Left forelimb (tissue), 1 donor: ENCODE measurements around the gene F11R.
"Not testable (repeated sequence)": the region's sequence is repeated elsewhere in the genome, so short reads cannot be mapped to it uniquely, and the experiment has no call there.

Experiments used
- DNase-seq: peaks from one replicate; pipeline ENCODE4 v3.0.0-alpha.2; 2018; ENCODE audit warnings: low spot score

F11R gene

GRCh38 chr1:160971618-160972056 is 49.3 kb downstream of the F11R start:
- no peak for DNase-seq

- DNase-seq = no peak
Measured at GRCh38 chr1:160963521-160963920, 57.4 kb downstream of the F11R start.

- DNase-seq = no peak
Measured at GRCh38 chr1:160961419-160961818, 59.5 kb downstream of the F11R start.

- no peak for DNase-seq
Measured at GRCh38 chr1:160956966-160957365, 64.0 kb downstream of the F11R start.

- DNase-seq = no peak
Measured at GRCh38 chr1:160954158-160955104, 66.5 kb downstream of the F11R start, which contains the start of gene ITLN2. Gene ITLN2 (minus strand): TSS chr1:160954809. CDS start chr1:160954741, 68 bp downstream.

- DNase-seq = no peak
Measured at GRCh38 chr1:160953030-160953429, 67.9 kb downstream of the F11R start.

GRCh38 chr1:160952129-160952510 is 68.8 kb downstream of the F11R start:
- DNase-seq = no peak

- no peak for DNase-seq
Measured at GRCh38 chr1:160951443-160952128, 69.4 kb downstream of the F11R start.

- DNase-seq = no peak
Measured at GRCh38 chr1:160950657-160951056, 70.3 kb downstream of the F11R start.

GRCh38 chr1:160949881-160950280 is 71.1 kb downstream of the F11R start:
- DNase-seq = no peak

GRCh38 chr1:160949216-160949880 is 71.6 kb downstream of the F11R start:
- not testable (repeated sequence) for DNase-seq

- DNase-seq = not testable (repeated sequence)
Measured at GRCh38 chr1:160947174-160947759, 73.7 kb downstream of the F11R start.

- DNase-seq = not testable (repeated sequence)
Measured at GRCh38 chr1:160945881-160946280, 75.1 kb downstream of the F11R start.
